Activated T-cell treated with anti-CD3 and anti-CD28 coated beads for 48 hours (primary cell): Measurements from ENCODE around the gene PIGX.
"Not testable (repeated sequence)": the region's sequence is repeated elsewhere in the genome, so short reads cannot be mapped to it uniquely, and the experiment has no call there.

Source experiments
- DNase-seq: peaks from one replicate; pipeline ENCODE4 v3.0.0-alpha.2; 2020; ENCODE audit warnings: low read depth

The PIGX gene

DNA sequence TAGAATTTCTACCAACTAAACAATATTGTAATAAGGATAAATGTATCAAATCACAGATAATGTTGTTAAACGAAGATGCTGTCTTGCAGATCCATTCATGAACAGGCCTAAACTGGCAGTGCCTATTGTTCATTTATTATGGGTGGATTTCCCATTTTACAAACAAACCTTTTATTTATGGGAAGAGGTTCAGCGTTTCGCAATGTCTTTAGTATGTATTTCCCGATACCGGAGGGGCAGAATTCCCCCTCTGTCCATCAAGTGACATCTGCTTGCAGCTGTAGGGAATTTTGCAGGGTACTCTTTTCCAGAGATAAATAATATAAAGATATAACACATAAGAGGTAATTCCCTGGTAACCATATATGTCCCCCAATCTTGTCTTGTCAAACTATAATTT is 5.8 kb upstream of the PIGX start:
- no peak for DNase-seq

DNA sequence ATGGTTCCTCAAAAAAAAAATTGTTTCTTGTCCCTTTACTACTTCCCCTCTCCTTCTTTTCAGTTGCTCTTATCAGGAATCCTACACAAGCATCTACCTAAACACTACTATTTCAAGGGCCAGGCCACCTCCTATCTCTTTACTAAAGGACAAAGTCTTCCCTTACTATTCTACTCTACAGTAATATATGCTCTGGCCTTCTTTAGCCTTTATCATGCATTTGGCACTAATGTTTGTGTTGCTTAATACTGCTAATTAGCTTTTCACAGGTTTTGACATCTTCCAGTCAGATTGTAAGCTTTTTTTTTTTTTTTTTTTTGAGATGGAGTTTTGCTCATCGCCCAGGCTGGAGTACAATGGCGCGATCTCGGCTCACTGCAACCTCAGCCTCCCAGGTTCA is 5.4 kb upstream of the PIGX start:
- no peak for DNase-seq

DNA sequence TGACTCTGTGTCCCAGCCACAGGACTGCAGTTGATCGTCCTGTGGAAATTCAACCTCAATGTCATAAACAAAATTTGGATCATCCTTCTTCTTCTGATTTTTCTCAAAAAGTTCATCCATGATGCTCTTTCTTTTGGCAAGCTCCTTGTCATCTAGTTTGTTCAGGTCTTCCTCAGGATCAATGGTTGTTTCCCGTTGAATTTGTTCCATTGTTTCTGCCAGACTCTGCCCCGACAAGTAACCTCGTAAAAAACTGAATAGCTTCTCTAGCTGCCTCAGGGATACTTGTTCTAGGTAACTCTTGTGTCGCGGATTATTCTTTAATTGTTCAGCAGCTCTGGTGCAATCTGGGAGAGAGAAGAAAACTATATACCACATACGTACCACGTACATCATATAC is 4.6 kb upstream of the PIGX start:
- no peak for DNase-seq

DNA sequence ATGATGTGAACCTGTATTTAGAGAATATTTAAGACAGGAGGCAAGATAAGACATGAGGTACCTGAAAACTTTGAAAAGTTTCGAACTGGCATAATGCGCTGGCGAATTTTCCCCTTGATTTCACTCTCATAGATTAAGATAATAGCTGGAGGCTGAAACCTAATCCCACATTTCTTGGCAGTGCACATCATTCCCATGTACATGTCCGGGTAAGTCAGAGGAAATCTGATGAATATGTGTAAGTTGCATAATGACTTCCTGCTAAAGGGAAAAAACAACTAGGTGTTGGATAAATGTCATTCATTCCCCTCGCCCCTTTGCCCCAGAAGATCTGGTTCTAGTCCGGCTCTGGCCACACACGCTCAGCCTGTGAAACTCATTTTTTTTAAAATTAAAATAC is 3.7 kb upstream of the PIGX start:
- DNase-seq = no peak

DNA sequence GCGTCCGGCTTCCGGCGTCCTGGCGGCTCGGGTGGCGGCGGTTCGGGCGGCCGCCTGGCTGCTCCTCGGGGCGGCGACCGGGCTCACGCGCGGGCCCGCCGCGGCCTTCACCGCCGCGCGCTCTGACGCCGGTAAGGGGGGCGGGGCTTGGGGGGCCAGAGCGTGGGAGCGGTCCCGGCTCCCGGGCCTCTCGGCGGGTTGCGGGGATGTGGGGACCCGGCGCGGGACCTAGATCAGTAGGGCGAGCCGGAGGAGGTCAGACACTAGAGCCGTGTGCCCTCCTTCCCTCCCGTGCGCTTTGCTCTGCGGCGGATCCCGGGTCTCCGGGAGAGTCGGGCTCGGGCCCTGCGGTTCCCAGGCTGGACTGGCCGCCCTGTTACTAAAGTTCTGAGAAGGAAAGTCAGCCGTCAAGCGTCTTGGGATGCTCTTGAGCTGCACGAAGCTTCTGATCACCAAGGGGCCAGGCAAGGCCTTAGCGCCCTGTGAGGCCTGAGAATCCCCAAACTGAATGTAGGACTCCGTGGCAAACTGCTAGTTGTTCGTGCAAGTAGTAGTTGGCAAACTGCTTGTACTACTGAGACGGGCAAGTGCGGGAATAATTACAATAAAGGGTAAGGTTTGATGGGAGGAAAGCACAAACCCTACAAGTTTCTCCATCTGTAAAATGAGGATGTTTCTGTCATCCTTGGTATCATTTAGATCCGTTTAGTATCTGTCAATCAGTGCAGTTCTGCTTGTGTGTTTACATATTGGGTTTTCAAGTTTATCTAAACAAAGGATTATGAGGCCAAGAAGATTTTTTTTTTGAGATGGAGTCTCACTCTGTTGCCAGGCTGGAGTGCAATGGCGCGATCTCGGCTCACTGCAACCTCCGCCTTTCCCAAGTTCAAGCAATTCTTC is 587 bp downstream of the PIGX start:
- DNase-seq = no peak

DNA sequence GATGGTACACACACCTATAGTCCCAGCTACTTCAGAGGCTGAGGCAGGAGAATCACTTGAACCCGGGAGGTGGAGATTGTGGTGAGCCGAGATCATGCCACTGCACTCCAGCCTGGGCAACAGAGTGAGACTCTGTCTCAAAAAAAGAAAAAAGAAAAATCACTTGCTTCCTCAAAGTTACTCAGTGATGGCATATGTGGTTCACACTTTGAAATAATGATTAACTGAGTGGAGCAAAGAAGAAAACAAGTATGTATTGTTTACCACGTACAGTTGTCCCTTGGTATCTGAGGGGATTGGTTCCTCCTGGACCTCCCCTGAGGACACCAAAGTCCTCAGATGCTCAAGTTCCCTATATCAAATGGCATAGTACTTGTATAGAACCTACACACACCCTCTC is 5.0 kb downstream of the PIGX start:
- not testable (repeated sequence) for DNase-seq

DNA sequence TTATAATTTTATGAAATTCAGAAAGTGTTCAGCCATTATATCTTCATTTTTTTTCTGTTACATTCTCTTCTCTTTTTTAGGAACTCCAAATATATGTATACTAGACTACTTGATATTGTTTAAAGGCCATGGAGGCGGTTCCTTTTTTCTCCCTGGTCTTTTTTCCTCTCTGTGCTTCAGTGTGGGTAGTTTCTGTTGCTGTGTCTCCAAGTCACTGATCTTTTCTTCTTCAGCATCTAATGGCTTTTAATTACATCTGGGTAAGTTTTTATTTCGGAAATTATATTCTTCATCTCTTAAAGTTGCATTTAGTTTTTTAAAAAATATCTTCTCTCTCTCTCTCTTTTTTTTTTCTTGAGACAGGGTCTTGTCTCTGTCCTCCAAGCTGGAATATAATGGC is 8.9 kb downstream of the PIGX start:
- DNase-seq = no peak

DNA sequence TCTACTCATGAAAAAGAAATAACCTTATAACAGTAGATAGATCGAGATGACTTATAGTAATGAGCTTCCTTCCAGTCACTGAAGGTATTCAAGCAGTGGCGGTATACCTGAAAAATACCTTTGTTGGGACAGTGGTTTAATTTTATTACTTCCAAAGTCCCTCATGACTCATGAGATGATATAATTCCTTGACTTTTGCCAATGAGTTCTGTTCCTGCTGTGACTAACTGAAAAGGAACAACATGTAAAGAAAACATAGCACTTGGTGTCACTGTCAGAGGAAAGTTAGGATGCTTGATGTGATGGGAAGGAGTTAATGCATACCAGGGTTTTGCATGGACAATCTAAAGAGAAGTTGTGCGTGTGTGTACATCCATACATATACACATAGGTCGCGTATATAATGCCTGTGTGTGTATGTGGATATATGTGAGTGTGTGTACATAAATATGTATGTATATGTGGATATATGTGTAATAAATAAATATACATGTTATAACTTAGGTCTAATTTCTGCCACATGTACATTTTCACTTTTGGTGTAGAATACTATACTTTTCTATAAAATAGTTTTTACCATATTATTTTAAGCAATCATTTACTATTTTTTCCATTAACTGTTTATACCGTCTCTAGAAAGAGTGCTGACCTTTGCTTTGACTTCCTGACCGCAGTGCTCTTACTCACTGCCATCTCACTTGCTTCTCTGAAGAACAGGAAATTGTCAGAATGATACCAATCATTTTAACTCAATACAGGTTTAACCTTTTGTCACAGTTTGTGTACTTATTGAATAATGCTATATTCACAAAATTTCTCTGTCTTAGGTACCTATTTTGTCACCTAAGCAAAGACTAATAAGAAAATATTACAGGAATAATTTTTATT is 14.9 kb downstream of the PIGX start:
- no peak for DNase-seq

DNA sequence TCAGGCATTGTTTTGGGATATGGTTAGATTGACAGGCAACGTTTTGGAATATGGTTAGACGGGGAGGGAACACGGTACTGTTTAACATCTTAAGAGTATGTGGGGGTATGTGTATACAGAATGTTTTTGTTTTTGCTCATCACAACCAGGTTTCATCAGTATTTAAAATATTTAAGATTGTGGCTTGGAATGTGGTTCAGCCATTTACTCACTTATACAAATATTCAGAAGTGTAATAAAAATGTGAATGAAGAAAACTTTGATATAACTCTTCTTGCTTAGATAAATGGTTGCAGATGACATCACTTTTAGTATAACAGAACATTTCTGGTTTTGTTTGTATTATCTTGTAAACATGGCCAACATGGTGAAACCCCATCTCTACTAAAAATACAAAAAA is 23.6 kb downstream of the PIGX start:
- no peak for DNase-seq

DNA sequence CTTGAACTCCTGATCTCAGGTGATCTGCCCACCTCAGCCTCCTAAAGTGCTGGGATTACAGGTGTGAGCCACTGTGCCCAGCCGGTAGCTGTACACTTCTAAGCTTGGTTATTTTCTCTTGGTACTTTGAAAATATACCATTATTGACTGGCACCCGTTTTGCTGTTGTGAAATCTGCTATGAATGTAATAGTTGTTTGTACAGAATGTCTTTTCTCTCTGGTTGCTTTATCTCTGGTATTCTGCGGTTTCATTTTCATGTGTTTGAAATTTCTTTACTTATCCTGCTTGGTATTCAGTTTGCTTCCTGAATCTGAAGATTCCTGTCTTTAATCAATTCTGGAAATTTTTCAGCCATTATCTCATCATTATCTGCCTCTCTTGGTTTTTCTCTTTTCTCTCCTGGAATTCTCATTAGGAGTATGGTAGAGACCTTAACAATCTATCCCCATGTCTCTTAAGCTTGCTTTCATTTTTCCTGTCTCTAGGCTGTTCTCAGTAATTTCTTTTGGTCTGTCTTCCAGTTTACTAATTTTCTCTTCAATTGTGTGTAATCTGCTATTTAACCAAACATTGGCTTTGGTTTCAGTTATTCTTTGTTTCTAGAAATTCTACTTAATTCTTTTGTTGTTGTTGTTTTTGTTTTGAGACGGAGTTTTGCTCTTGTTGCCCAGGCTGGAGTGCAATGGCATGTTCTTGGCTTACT is 24.6 kb downstream of the PIGX start:
- no peak for DNase-seq

DNA sequence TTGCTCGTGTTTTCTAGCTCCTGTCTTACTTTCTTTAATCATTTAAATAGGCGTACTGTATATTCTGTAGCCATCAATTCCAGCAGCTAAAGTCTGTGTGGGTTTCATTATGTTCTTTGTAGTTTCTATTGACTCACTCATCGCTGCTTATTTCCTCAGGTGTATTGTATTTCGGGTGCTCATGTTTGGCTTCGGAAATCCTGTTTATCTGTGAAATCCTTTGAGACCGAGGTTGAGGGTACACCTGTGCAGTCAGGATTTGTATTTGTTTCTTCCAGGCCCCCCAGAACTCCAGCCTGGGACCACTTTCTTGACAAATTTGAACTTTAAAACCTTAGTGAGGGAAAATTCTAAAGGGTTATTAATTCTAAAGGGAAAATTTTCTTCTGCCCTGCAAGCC is 25.5 kb downstream of the PIGX start:
- no peak for DNase-seq

DNA sequence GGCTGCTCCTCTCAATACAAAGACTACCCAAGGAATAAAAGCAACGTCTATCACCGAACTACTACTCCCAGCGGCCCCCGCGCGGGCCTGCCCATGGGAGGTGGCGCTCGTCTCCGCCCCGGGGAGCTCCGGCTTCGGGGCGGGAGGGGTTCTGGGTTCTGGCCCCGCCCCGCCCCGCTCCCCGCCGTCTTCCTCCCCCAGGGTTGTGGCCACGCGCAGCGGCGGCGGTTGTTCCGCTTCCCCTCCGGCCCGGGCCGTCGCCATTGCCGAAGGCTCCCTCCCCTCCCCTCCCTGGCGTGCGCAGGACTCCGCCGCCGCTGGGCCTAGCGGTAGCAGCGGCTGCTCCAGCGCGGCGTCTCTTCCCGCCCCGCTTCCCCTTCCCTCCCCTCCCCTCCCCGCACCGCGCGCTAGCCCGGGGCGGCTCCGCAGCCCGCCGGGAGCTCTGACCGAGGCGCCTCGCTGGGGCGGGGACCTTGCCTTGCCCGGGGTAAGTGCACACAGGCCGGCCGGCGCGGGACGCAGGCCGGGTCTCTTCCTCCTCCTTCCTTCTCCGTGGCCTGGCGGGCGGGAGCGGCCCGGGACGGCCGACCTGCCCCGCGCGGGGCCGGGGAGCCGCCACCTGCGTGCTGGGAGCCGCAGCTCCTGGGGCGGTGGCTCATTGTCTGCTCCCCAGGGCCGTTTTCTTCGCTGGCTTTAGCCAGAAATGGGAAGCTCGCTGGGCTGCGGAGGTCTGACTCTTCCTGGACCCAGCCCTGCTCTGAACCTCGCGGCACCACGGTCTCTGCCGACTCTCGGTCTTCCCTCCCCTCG is 27.7 kb downstream of the PIGX start, which contains the start of gene PAK2:
Gene PAK2 (plus strand): TSS at position 187 of the 810 bp plus-strand sequence. CDS start 42,790 bp downstream, outside the sequence.
- DNase-seq = peak; percentile 89

DNA sequence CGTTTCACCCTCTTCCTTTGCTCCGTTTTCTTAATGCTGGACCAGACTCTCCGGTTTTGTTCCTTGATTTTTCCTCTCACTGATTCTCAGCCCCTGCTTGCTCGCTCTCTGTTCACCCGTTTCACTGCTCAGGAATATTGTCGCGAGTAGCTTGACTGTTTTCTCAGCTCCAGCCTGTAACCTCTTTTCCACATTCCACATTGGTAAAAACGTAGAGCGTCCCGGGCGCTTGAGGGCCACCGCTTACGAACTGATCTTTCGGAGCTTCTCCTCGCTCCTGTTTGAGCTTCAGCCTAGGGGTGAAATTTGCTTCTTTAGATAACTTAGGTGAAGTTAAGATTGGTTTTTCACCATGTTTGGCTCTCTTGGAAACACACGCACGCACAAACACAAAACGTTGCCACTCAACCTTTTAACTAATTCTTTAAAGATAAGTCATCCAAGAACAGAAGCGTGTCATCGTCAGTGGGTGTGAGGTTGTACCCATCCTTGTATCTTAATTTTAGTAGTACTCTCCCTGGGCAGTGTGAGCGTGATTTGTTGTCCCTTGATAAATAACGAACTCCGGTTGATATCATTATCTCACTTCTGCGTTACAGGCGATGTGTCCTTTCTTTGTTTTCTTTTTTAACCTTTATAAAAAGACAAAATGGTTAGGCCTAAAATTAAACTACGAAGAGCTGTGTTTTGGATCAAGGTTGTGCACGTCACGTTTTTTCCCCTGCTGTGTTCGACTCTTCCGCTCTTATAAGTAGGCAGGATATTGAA is 28.5 kb downstream of the PIGX start:
- peak; percentile 14 for DNase-seq

DNA sequence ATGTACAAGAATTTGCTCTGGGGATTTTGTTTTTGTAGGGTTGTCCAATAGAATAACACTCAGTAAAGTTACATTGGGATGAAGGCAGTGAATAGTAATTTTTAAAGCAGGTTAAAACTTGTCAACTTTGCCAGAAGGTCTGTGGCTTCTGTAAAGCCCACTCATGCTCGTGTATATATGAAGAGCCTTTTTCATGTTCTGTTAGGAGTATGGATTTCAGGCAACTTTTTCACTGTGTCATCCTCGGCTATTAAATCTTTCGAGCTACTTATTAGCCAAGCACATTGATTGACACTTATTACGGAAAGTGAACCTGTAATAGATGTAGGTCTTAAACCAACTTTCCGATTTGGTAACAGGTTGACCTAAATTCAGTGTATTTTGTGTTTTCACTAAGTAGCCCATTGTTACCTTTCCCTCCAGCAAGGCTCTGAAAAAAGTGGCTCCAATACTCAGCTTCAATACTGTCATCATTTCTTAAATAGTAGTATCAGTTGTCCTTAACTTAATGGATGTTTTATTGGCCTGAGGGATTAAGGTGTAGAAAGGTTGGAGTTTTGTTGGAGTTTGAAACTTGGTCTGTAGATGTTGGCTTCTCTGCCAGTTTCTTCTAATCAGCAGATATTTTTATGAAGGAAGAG is 29.2 kb downstream of the PIGX start:
- DNase-seq = no peak

DNA sequence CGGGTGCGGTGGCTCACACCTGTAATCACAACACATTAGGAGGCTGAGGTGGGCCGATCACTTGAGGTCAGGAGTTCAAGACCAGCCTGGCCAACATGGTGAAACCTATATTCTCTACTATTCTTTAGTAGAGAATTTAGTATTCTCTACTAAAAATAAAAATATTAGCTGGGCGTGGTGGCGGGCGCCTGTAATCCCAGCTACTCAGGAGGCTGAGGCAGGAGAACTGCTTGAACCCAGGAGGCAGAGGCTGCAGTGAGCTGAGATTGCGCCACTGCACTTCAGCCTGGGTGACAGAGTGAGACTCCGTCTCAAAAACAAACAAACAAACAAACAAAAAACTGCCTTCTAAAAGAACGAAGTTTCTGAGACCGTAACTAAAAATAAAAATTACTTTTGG is 31.4 kb downstream of the PIGX start:
- not testable (repeated sequence) for DNase-seq

DNA sequence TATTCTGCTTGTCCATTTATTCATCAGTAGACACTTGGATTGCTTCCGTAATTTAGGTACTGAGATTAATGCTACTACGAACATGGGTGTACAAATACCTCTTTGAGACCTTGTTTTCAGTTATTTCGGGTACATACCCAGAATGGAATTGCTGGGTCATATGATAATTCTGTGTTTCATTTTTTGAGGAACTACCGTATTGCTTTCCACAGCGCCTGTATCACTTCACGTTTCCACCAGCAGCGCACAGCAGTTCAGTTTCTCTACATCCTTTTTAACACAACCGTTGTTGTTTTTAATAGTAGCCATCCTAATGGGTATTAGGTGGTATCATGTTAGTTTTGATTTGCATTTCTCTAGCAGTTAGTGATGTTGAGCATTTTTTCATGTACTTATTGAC is 36.9 kb downstream of the PIGX start:
- DNase-seq = no peak

DNA sequence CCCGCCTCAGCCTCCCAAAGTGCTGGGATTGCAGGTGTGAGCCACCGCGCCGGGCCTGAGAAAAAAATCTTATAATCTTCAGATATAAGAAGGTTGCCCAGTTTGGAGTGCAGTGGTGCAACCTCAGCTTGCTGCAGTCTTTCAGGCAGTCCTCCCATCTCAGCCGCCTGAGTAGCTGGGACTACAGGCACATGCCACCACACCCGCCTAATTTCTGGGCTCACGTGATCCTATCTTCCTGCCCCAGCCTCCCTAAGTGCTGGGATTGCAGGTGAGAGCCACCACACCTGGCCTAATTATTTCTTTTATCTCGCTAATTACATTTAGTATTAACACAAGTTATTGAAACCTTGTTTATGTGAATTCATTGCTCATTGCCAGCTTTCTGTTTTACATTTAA is 41.0 kb downstream of the PIGX start:
- no peak for DNase-seq

DNA sequence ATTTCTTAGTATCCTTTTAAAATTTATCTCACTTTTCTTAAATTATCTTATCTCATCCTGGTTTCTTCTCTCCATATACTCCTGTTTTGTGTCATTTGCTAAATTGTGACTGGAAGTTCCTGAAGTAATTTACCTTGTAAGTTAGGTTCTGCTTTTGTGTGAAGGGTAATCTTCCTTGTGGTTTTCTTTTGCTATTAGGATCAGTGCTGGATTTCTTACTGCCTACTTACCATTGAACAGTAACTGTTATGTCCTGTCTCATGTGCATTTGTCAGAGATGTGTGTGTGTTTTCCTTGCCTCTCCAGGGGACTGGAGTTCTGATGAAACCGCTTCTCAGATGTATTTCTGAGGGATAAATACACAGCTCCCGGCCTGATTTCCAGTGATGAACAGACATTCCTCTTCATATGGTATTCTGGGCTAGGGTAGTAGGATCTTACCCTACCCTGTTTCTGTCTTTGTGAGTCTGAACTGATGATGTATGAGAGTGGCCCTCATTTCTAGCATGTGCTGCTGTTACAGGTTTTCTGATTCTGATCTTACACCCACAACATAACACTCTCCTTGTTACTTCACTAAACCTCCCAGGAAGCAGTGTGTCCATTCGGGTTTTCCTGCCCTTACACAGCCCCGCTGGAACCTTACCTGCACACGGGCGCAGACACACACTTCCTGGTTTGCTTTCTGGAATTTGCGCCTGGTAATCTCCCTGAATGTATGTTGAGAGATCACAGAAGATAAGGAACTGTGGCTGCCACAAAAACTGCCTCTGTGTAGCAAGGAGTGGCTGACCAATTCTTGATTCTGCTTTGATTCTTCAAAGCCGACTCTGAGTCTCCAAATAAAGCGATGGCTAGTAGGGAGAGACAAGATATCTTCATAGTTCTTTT is 42.2 kb downstream of the PIGX start:
- DNase-seq = no peak

DNA sequence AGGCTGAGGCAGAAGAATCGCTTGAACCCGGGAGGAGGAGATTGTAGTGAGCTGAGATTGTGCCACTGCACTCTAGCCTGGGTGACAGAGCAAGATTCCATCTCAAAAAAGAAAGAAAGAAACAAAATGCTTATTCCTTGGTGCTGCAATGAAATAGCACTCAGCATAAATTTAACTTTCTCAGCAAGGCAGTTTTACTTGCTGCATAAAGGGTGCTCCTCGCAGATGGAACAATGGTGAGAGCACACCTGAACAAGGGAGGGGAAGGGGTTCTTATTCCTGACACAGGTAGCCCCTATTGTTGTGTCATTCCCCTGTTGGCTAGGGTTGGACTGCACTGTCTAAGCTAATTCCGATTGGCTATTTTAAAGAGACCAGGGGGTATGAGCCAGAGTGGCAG is 44.6 kb downstream of the PIGX start:
- DNase-seq = no peak
